MCF 10A (cell line): ENCODE results near the gene OSCP1. TPM values are rescaled to one million over a fixed set of nuclear protein-coding genes. Genes with fewer than 3 reads are reported as not detected.

Source experiments
- BruUV-seq: library from RNA; stranded (reverse); fragments of 400-500 nt; replicated peaks from 2 replicates; lab custom pipeline; 2021; lab: Mats Ljungman, UMichigan
- CTCF ChIA-PET: fragments of 300-600 bp; sonication (Branson Sonifier 250); formaldehyde crosslinking; extraction: SDS; loops from one replicate; lab custom pipeline; 2021; ENCODE audit warnings: antibody characterized with exemption, inconsistent platforms; lab: Yijun Ruan, JAX
- POLR2A ChIA-PET: fragments of 300-600, 350-650 bp; sonication (Branson Sonifier 250); formaldehyde crosslinking; extraction: SDS; loops from one replicate; lab custom pipeline; 2020; ENCODE audit warnings: antibody characterized with exemption, inconsistent platforms; lab: Yijun Ruan, JAX
- DNase-seq: peaks from one replicate; pipeline ENCODE4 v3.0.0-alpha.2; 2018; ENCODE audit not compliant: unreplicated experiment
- H3K27ac Mint-ChIP-seq: one replicate; pipeline ENCODE4 v1.8.0; 2022; ENCODE audit warnings: mild to moderate bottlenecking, low read depth, mixed read lengths; ENCODE audit not compliant: unreplicated experiment
- H3K27me3 Mint-ChIP-seq: one replicate; pipeline ENCODE4 v1.8.0; 2022; ENCODE audit warnings: mixed read lengths; ENCODE audit not compliant: insufficient read depth, unreplicated experiment
- H3K36me3 Mint-ChIP-seq: one replicate; pipeline ENCODE4 v1.8.0; 2022; ENCODE audit warnings: mild to moderate bottlenecking, moderate library complexity, mixed read lengths; ENCODE audit not compliant: insufficient read depth, unreplicated experiment
- H3K4me1 Mint-ChIP-seq: one replicate; pipeline ENCODE4 v1.8.0; 2022; ENCODE audit warnings: mixed read lengths; ENCODE audit not compliant: insufficient read depth, unreplicated experiment
- H3K4me3 Mint-ChIP-seq: one replicate; pipeline ENCODE4 v1.8.0; 2022; ENCODE audit warnings: mild to moderate bottlenecking, moderate library complexity, mixed read lengths; ENCODE audit not compliant: unreplicated experiment
- H3K9me3 Mint-ChIP-seq: one replicate; pipeline ENCODE4 v1.8.0; 2022; ENCODE audit warnings: mixed read lengths; ENCODE audit not compliant: unreplicated experiment
- CTCF ChIP-seq: fragments of 200-600 bp; IDR thresholded peaks from one replicate; pipeline ENCODE4 v1.8.0; 2022; ENCODE audit warnings: antibody characterized with exemption, mild to moderate bottlenecking; ENCODE audit not compliant: unreplicated experiment
- intact Hi-C: fragments of 100-400 bp; cut with micrococcal nuclease; formaldehyde crosslinking; loops from 2 replicates; pipeline ENCODE4 v1.14.1; 2022
- total RNA-seq: library from RNA; stranded (reverse); gene quantifications from 2 replicates; pipeline ENCODE4 v1.2.3, GENCODE V29; 2022

Gene OSCP1
- total RNA-seq, 1 experiment from 2014 or later = 7.6 TPM

- Mint-ChIP-seq H3K27me3 (no peaks in the 10 kb centered on the region), H3K36me3 (no peaks in the 10 kb centered on the region), H3K27ac (peak overlapping the region; percentile 75), H3K9me3 (no peaks in the 10 kb centered on the region), H3K4me1 (peaks cover 12% of the 10 kb centered on the region), H3K4me3 (peak overlapping the region; percentile 36)
- ChIA-PET POLR2A (interaction anchor here (0.9 to 1.8 kb wide), 2 partner anchors 22 to 36 kb away, joined by 4 to 7 read pairs; partner anchors contain the start of genes MRPS15 and OSCP1), CTCF (no interaction called here)
- TF ChIP-seq CTCF = no peak
- DNase-seq = peak; percentile 96
- intact Hi-C loops = no loop called here
- no TSS peak for BruUV-seq
Observed at GRCh38 chr1:36486439-36487335, 36.4 kb upstream of the OSCP1 start.

GRCh38 chr1:36486093-36486438, 35.8 kb upstream of the OSCP1 start:
- H3K36me3 Mint-ChIP-seq = no peaks in the 10 kb centered on the region
- intact Hi-C loops = no loop called here
- peaks cover 12% of the 10 kb centered on the region for H3K4me1 Mint-ChIP-seq
- DNase-seq = no peak
- no peak overlapping the region for H3K27ac Mint-ChIP-seq
- POLR2A ChIA-PET = no interaction called here
- H3K27me3 Mint-ChIP-seq = no peaks in the 10 kb centered on the region
- H3K9me3 Mint-ChIP-seq = no peaks in the 10 kb centered on the region
- no TSS peak for BruUV-seq
- no peak for TF ChIP-seq CTCF
- CTCF ChIA-PET = no interaction called here
- H3K4me3 Mint-ChIP-seq = no peak overlapping the region

GRCh38 chr1:36484099-36484498, 33.8 kb upstream of the OSCP1 start:
- POLR2A ChIA-PET = no interaction called here
- CTCF ChIA-PET = no interaction called here
- no TSS peak for BruUV-seq
- peaks cover 7% of the 10 kb centered on the region for H3K27me3 Mint-ChIP-seq
- DNase-seq = no peak
- intact Hi-C loops = no loop called here
- no peak for TF ChIP-seq CTCF
- no peaks in the 10 kb centered on the region for H3K36me3 Mint-ChIP-seq
- H3K9me3 Mint-ChIP-seq = no peaks in the 10 kb centered on the region
- no peak overlapping the region for H3K4me3 Mint-ChIP-seq
- peaks cover 12% of the 10 kb centered on the region for H3K4me1 Mint-ChIP-seq
- H3K27ac Mint-ChIP-seq = no peak overlapping the region

- POLR2A ChIA-PET = interaction anchor here (0.7 kb wide), 1 partner anchor 1032 kb away, joined by 3 read pairs; no protein-coding TSS in a partner anchor
- H3K27ac Mint-ChIP-seq = no peak within 1 kb of the TSS
Observed at GRCh38 chr1:36482724-36483388, 32.6 kb upstream of the OSCP1 start, which contains the start of gene CSF3R. TSS of gene CSF3R (minus strand) at chr1:36482913. CDS start at chr1:36479496, 3,417 bp downstream.

More at GRCh38 chr1:36482724-36483388, 32.6 kb upstream of the OSCP1 start, which contains the start of gene CSF3R:
- H3K4me1 Mint-ChIP-seq = peaks cover 12% of the 10 kb centered on the region
- H3K27me3 Mint-ChIP-seq = peaks cover 8% of the 10 kb centered on the region
- intact Hi-C loops = no loop called here
- no peak within 1 kb of the TSS for H3K4me3 Mint-ChIP-seq
- no peak for DNase-seq
- no peaks in the 10 kb centered on the region for H3K36me3 Mint-ChIP-seq
- CTCF ChIA-PET = interaction anchor here (0.5 to 0.7 kb wide), 2 partner anchors 14 to 1617 kb away, joined by 3 read pairs; no protein-coding TSS in a partner anchor
- no peaks in the 10 kb centered on the region for H3K9me3 Mint-ChIP-seq
- no TSS peak for BruUV-seq
- TF ChIP-seq CTCF = no peak
